Measurements from ENCODE around the gene SV2C. TPM values are rescaled to one million over a fixed set of nuclear protein-coding genes. Genes with fewer than 3 reads are reported as not detected.
"Not testable (repeated sequence)": the region's sequence is repeated elsewhere in the genome, so short reads cannot be mapped to it uniquely, and the experiment has no call there.

Gene SV2C
- total and polyA plus RNA-seq, 3 donors from 2014 or later: 0.24 to 0.87 (median 0.56) TPM

DNA sequence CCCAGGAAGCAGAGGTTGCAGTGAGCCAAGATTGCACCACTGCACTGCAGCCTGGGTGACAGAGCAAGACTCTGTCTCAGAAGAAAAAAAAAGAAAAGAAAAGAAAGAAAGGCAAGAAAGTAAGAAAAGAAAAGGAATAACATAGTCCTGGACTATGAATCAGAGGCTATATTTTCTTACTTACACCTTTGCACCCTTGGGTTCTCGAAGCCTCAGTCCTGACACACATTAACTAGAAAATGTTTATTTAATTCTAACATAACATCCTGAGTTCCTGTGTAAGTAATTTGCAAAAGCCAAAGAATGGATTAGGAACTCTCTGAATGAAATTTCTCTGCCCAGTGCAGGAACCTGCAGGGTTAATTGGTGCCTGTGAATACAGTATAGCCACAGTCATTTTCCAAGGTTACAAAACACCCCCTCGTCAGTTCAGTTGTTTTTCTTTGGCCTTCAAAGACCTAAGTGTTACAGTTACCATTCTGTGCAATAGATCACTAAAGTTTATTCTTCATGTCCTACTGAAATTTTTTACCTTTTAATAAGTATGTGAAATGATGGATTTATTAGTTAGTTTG lies 147.6 kb downstream of the SV2C start:
- intact Hi-C loops (cut with DNase I; ENCODE audit: low total_unique reads): no loop called here
- H3K4me3 ChIP-seq: no peak overlapping the region

DNA sequence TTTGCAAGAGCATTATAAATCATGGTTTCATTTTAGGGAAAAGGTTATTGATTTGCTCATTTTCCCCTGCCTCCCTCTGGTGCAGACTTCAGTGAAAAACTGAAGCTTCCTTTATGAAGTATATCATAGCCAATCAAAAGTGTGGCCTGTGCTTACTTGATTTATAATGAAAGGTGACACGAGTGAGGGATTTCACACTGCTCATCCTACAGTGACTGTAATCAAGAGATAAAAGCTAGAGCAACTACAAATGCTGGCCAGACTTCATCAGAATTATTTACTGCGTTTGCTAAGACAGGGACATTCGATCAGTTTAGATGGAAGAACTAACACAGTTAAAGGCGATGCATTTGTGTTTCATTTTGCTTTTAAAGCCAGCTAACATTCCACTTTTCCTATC lies 151.5 kb downstream of the SV2C start:
- no peak for DNase-seq
- H3K4me3 ChIP-seq: no peak overlapping the region
- 48 to 64% methylated on average over 4 of the region's 4 CpGs for WGBS, 2 donors
- H3K27ac ChIP-seq: no peak overlapping the region
- H3K27me3 ChIP-seq: no peaks in the 10 kb centered on the region
- intact Hi-C loops (cut with DNase I; ENCODE audit: low total_unique reads): no loop called here
- TF ChIP-seq POLR2A (IDR thresholded peaks at IDR 0.05): no peak
- TF ChIP-seq, protein P1, sequence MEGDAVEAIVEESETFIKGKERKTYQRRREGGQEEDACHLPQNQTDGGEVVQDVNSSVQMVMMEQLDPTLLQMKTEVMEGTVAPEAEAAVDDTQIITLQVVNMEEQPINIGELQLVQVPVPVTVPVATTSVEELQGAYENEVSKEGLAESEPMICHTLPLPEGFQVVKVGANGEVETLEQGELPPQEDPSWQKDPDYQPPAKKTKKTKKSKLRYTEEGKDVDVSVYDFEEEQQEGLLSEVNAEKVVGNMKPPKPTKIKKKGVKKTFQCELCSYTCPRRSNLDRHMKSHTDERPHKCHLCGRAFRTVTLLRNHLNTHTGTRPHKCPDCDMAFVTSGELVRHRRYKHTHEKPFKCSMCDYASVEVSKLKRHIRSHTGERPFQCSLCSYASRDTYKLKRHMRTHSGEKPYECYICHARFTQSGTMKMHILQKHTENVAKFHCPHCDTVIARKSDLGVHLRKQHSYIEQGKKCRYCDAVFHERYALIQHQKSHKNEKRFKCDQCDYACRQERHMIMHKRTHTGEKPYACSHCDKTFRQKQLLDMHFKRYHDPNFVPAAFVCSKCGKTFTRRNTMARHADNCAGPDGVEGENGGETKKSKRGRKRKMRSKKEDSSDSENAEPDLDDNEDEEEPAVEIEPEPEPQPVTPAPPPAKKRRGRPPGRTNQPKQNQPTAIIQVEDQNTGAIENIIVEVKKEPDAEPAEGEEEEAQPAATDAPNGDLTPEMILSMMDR (IDR thresholded peaks at IDR 0.05): no peak
- H3K9me3 ChIP-seq: no peaks in the 10 kb centered on the region
- H3K36me3 ChIP-seq (ENCODE audit: low read depth, missing control alignments): no peaks in the 10 kb centered on the region
- no peaks in the 10 kb centered on the region for H3K4me1 ChIP-seq

More for the DNA sequence above, 147.6 kb downstream of the SV2C start:
- no peaks in the 10 kb centered on the region for H3K36me3 ChIP-seq (ENCODE audit: low read depth, missing control alignments)
- no peak for DNase-seq
- H3K27ac ChIP-seq: no peak overlapping the region
- no peak for TF ChIP-seq POLR2A (IDR thresholded peaks at IDR 0.05)
- TF ChIP-seq, protein P1 (IDR thresholded peaks at IDR 0.05): no peak
- no peaks in the 10 kb centered on the region for H3K9me3 ChIP-seq
- WGBS, 2 donors: 49 to 60% methylated on average over 2 of the region's 2 CpGs
- no peaks in the 10 kb centered on the region for H3K27me3 ChIP-seq
- no peaks in the 10 kb centered on the region for H3K4me1 ChIP-seq

- intact Hi-C loops (cut with DNase I; ENCODE audit: low total_unique reads): no loop called here
- no peaks in the 10 kb centered on the region for H3K4me1 ChIP-seq
- TF ChIP-seq POLR2A (IDR thresholded peaks at IDR 0.05): no peak
- TF ChIP-seq, protein P1 (IDR thresholded peaks at IDR 0.05): no peak
- whole genome bisulfite sequencing, 2 donors: 90 to 96% methylated on average over 4 of the region's 4 CpGs
- H3K36me3 ChIP-seq (ENCODE audit: low read depth, missing control alignments): no peaks in the 10 kb centered on the region
- no peak overlapping the region for H3K4me3 ChIP-seq
- no peak for DNase-seq
- H3K9me3 ChIP-seq: no peaks in the 10 kb centered on the region
- no peak overlapping the region for H3K27ac ChIP-seq
- no peaks in the 10 kb centered on the region for H3K27me3 ChIP-seq
Measured at GRCh38 chr5:76236684-76237083, 153.5 kb downstream of the SV2C start.

- TF ChIP-seq, protein P1 (IDR thresholded peaks at IDR 0.05): no peak
- no peak for TF ChIP-seq POLR2A (IDR thresholded peaks at IDR 0.05)
- no peak overlapping the region for H3K4me3 ChIP-seq
- intact Hi-C loops (cut with DNase I; ENCODE audit: low total_unique reads): no loop called here
- H3K9me3 ChIP-seq: no peaks in the 10 kb centered on the region
- WGBS, 2 donors: 69 to 79% methylated on average over 2 of the region's 2 CpGs
- H3K27ac ChIP-seq: no peak overlapping the region
- no peak for DNase-seq
- no peaks in the 10 kb centered on the region for H3K27me3 ChIP-seq
- no peaks in the 10 kb centered on the region for H3K36me3 ChIP-seq (ENCODE audit: low read depth, missing control alignments)
- no peaks in the 10 kb centered on the region for H3K4me1 ChIP-seq
Measured at GRCh38 chr5:76240336-76240735, 157.2 kb downstream of the SV2C start.

- H3K4me3 ChIP-seq; H3K27ac ChIP-seq; H3K9me3 ChIP-seq; H3K36me3 ChIP-seq (ENCODE audit: low read depth, missing control alignments); H3K4me1 ChIP-seq; DNase-seq; intact Hi-C loops (cut with DNase I; ENCODE audit: low total_unique reads); H3K27me3 ChIP-seq: not testable (repeated sequence)
- 68 to 70% methylated on average over 22 of the region's 22 CpGs for WGBS, 2 donors
Measured at GRCh38 chr5:76242155-76242554, 159.0 kb downstream of the SV2C start.

All from testis (tissue), 3 donors.